ENCODE measurements around the gene LMAN1.

GRCh38 chr18:59393381-59393780, 34.3 kb upstream of the LMAN1 start:
- TF ChIP-seq, protein P1, sequence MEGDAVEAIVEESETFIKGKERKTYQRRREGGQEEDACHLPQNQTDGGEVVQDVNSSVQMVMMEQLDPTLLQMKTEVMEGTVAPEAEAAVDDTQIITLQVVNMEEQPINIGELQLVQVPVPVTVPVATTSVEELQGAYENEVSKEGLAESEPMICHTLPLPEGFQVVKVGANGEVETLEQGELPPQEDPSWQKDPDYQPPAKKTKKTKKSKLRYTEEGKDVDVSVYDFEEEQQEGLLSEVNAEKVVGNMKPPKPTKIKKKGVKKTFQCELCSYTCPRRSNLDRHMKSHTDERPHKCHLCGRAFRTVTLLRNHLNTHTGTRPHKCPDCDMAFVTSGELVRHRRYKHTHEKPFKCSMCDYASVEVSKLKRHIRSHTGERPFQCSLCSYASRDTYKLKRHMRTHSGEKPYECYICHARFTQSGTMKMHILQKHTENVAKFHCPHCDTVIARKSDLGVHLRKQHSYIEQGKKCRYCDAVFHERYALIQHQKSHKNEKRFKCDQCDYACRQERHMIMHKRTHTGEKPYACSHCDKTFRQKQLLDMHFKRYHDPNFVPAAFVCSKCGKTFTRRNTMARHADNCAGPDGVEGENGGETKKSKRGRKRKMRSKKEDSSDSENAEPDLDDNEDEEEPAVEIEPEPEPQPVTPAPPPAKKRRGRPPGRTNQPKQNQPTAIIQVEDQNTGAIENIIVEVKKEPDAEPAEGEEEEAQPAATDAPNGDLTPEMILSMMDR (IDR thresholded peaks at IDR 0.05) = no peak
- TF ChIP-seq POLR2AphosphoS5 (IDR thresholded peaks at IDR 0.05) (no peak), POLR2A (IDR thresholded peaks at IDR 0.05) (no peak)
